Cardiac muscle cell (in vitro differentiated cells and primary cell): ENCODE results near the gene STARD13. TPM values are rescaled to one million over a fixed set of nuclear protein-coding genes. Genes with fewer than 3 reads are reported as not detected.
A peak's percentile ranks its signal among the peaks of the same experiment; 100 is the strongest.

Experiments used
- DNase-seq, 2 donors: peaks; one replicate each; pipeline versions ENCODE4 v3.0.0 to v3.0.0-alpha.2; 2010 to 2017; ENCODE audit warnings: low read depth in 1 of 2, low spot score in 1 of 2
- H3K27ac ChIP-seq: fragments of 200-600 bp; sonication (generic); 2 replicates; pipeline ENCODE4 v1.5.1; 2016
- H3K27me3 ChIP-seq: fragments of 200-600 bp; sonication (generic); 2 replicates; pipeline ENCODE4 v1.6.0; 2016; ENCODE audit warnings: control low read depth
- H3K36me3 ChIP-seq: fragments of 200-600 bp; sonication (generic); 2 replicates; pipeline ENCODE4 v1.5.1; 2016; ENCODE audit warnings: control low read depth
- H3K4me1 ChIP-seq: fragments of 200-600 bp; sonication (generic); 2 replicates; pipeline ENCODE4 v1.8.1; 2017; ENCODE audit warnings: low read depth, mild to moderate bottlenecking, mixed run types
- H3K4me3 ChIP-seq: fragments of 200-600 bp; sonication (generic); 2 replicates; pipeline ENCODE4 v1.5.1; 2016; ENCODE audit warnings: mild to moderate bottlenecking
- H3K9me3 ChIP-seq: fragments of 200-600 bp; sonication (generic); 2 replicates; pipeline ENCODE4 v1.5.1; 2017; ENCODE audit warnings: low read depth, mild to moderate bottlenecking, control low read depth
- polyA plus RNA-seq: library from polyadenylated mRNA; unstranded; fragments of >200 nt; fragmentation: Nextera tagmentation; extraction: Ambion mirVana; gene quantifications from 2 replicates; pipeline ENCODE4 v1.2.1, GENCODE V29; 2016
- total RNA-seq: library from RNA; depleted of rRNA; stranded (reverse); fragments of >200 nt; gene quantifications from 2 replicates; pipeline ENCODE4 v1.2.3, GENCODE V29; 2016
- TF ChIP-seq, protein P1 (sequence below): IDR thresholded peaks from 2 replicates; pipeline ENCODE4 v1.5.1; 2012; ENCODE audit warnings: low read depth, mild to moderate bottlenecking, low read length

The STARD13 gene
- total and polyA plus RNA-seq, 2 experiments from 2014 or later, result 16.5 to 23.5 TPM

GRCh38 chr13:33123066-33123859 is 162.3 kb downstream of the STARD13 start:
- Histone ChIP-seq H3K9me3 (no peaks in the 10 kb centered on the region), H3K4me1 (peaks cover 17% of the 10 kb centered on the region), H3K27ac (peak overlapping the region; percentile 15), H3K36me3 (peaks cover 2% of the 10 kb centered on the region), H3K4me3 (no peak overlapping the region), H3K27me3 (no peaks in the 10 kb centered on the region)
- DNase-seq, result peak; percentile 45 to 72
- TF ChIP-seq, protein P1, sequence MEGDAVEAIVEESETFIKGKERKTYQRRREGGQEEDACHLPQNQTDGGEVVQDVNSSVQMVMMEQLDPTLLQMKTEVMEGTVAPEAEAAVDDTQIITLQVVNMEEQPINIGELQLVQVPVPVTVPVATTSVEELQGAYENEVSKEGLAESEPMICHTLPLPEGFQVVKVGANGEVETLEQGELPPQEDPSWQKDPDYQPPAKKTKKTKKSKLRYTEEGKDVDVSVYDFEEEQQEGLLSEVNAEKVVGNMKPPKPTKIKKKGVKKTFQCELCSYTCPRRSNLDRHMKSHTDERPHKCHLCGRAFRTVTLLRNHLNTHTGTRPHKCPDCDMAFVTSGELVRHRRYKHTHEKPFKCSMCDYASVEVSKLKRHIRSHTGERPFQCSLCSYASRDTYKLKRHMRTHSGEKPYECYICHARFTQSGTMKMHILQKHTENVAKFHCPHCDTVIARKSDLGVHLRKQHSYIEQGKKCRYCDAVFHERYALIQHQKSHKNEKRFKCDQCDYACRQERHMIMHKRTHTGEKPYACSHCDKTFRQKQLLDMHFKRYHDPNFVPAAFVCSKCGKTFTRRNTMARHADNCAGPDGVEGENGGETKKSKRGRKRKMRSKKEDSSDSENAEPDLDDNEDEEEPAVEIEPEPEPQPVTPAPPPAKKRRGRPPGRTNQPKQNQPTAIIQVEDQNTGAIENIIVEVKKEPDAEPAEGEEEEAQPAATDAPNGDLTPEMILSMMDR, result no peak

DNA sequence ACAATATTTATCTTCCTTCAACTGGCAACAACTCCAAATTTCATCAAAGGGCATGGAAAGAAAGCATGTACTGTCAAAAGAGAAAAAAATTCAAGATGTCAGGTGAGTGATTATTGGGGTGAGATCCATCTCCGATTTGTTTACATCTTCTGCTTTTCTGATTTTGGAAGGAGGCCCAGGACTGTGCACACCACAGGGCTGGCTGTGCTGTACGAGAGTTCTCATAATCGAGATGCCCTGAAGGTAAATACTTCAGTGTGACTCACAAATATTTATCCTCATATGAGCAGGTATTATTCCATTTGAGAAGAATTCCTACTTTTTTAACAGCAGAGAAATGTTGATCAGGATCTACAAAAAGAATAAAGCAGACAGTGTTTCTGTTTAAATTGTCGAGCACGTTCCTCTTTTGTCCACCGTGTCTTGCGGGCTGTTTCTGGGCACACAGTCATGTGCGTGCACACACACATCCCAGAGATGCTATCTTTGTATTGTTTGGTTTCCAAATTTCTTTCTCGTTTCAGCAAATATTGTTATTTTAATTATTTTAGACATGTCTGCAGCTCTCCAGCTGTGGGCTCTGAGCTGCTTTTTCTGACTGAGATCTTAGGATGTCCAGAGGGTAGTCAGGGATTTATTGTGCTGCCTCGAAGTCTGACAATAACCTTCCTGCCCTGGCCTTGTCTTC is 165.6 kb downstream of the STARD13 start:
- DNase-seq, result no peak
- H3K9me3 ChIP-seq, result no peaks in the 10 kb centered on the region
- peaks cover 3% of the 10 kb centered on the region for H3K4me1 ChIP-seq
- no peak overlapping the region for H3K4me3 ChIP-seq
- H3K36me3 ChIP-seq, result peaks cover 21% of the 10 kb centered on the region
- H3K27me3 ChIP-seq, result no peaks in the 10 kb centered on the region
- TF ChIP-seq, protein P1, result no peak
- H3K27ac ChIP-seq, result no peak overlapping the region

DNA sequence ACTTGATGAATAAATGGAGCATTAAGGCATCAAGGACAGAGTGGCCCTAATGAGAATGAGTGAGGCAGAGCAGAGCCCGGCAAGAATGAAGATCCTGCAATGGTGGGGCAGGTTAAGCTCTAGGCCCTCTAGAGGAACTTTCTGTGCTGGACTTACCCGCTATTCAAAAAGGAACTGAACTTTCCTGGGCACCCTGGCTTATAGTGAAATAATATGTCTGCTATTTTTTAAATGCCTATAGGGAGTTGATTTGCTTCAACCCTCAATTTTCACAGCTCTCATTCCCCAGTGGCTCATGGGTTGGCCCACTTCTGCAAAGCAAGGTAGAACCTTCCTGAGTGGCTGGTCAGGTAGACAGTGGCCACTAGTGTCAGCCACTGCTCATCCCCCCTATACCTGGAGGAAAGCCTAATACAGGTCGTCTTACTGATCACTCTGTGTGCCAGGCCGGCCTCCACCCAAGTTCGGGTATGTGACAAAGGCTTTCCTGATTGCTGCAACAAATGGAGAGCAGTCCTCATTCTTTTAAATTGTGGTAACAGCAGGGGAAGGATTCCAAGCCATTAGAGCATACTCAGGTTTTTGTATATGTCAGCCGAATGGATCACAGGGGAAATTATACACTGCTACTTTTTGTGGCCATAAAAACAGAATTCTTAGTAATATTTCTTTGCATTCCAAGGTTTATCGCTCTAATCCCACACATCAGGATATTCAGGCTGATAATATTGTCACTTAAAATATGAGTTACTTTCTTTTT is 166.4 kb downstream of the STARD13 start:
- Histone ChIP-seq H3K27ac (no peak overlapping the region), H3K4me1 (peaks cover 3% of the 10 kb centered on the region), H3K27me3 (no peaks in the 10 kb centered on the region), H3K9me3 (no peaks in the 10 kb centered on the region), H3K4me3 (no peak overlapping the region), H3K36me3 (peaks cover 21% of the 10 kb centered on the region)
- TF ChIP-seq, protein P1, result no peak
- no peak for DNase-seq

- Histone ChIP-seq H3K36me3 (peaks cover 39% of the 10 kb centered on the region), H3K4me1 (no peaks in the 10 kb centered on the region), H3K9me3 (no peaks in the 10 kb centered on the region), H3K27ac (no peak overlapping the region), H3K4me3 (no peak overlapping the region), H3K27me3 (no peaks in the 10 kb centered on the region)
- TF ChIP-seq, protein P1, result no peak
- DNase-seq, result no peak
These were observed 169.1 kb downstream of the STARD13 start for GRCh38 chr13:33116321-33117010.

- peaks cover 40% of the 10 kb centered on the region for H3K36me3 ChIP-seq
- no peaks in the 10 kb centered on the region for H3K4me1 ChIP-seq
- TF ChIP-seq, protein P1, result no peak
These were observed 170.3 kb downstream of the STARD13 start for GRCh38 chr13:33115274-33115673.

More at GRCh38 chr13:33115274-33115673, 170.3 kb downstream of the STARD13 start:
- H3K9me3 ChIP-seq, result no peaks in the 10 kb centered on the region
- no peak overlapping the region for H3K4me3 ChIP-seq
- no peak for DNase-seq
- H3K27ac ChIP-seq, result no peak overlapping the region
- no peaks in the 10 kb centered on the region for H3K27me3 ChIP-seq
